MG63 (cell line): Measurements from ENCODE around the gene ZNF529. TPM values are rescaled to one million over a fixed set of nuclear protein-coding genes. Genes with fewer than 3 reads are reported as not detected.
A peak's percentile ranks its signal among the peaks of the same experiment; 100 is the strongest.

Experiments used
- DNase-seq: peaks from one replicate; pipeline ENCODE4 v3.0.0-alpha.2; 2020
- H3K27me3 ChIP-seq: fragments of 250-450 bp; sonication (Bioruptor Pico); 2 replicates; pipeline ENCODE4 v1.5.1; 2020; ENCODE audit warnings: mild to moderate bottlenecking, moderate library complexity
- H3K36me3 ChIP-seq: fragments of 250-450 bp; sonication (Bioruptor Pico); 2 replicates; pipeline ENCODE4 v1.5.1; 2020; ENCODE audit warnings: mild to moderate bottlenecking, moderate library complexity
- H3K4me3 ChIP-seq: fragments of 250-450 bp; sonication (Bioruptor Pico); 2 replicates; pipeline ENCODE4 v1.5.1; 2020; ENCODE audit warnings: mild to moderate bottlenecking, moderate library complexity
- H3K9me3 ChIP-seq: fragments of 250-450 bp; sonication (Bioruptor Pico); 2 replicates; pipeline ENCODE4 v1.5.1; 2020; ENCODE audit warnings: mild to moderate bottlenecking, moderate library complexity
- total RNA-seq: library from RNA; depleted of rRNA; stranded (reverse); fragments of >200 nt; shearing (Covaris generic); gene quantifications from 2 replicates; pipeline ENCODE4 v1.2.3, GENCODE V29; 2014; ENCODE audit warnings: low replicate concordance; rRNA removed

Gene ZNF529
- total RNA-seq, 1 experiment from 2014 or later, result 16.8 TPM

GRCh38 chr19:36527873-36528193 is 45.3 kb downstream of the ZNF529 start:
- H3K9me3 ChIP-seq, result peaks cover 30% of the 10 kb centered on the region

GRCh38 chr19:36527341-36527740 is 45.8 kb downstream of the ZNF529 start:
- Histone ChIP-seq H3K9me3 (peaks cover 33% of the 10 kb centered on the region), H3K36me3 (peaks cover 29% of the 10 kb centered on the region), H3K4me3 (peak overlapping the region; percentile 60), H3K27me3 (no peaks in the 10 kb centered on the region)
- no peak for DNase-seq

More at GRCh38 chr19:36527873-36528193, 45.3 kb downstream of the ZNF529 start:
- Histone ChIP-seq H3K36me3 (peaks cover 25% of the 10 kb centered on the region), H3K4me3 (peak overlapping the region; percentile 60), H3K27me3 (no peaks in the 10 kb centered on the region)
- no peak for DNase-seq

- Histone ChIP-seq H3K36me3 (peaks cover 35% of the 10 kb centered on the region), H3K4me3 (no peak overlapping the region), H3K9me3 (peaks cover 36% of the 10 kb centered on the region), H3K27me3 (no peaks in the 10 kb centered on the region)
- no peak for DNase-seq
Observed at GRCh38 chr19:36526581-36526980, 46.5 kb downstream of the ZNF529 start.

- no peaks in the 10 kb centered on the region for H3K27me3 ChIP-seq
- H3K9me3 ChIP-seq, result peaks cover 47% of the 10 kb centered on the region
- H3K4me3 ChIP-seq, result no peak overlapping the region
- DNase-seq, result no peak
- peaks cover 46% of the 10 kb centered on the region for H3K36me3 ChIP-seq
Observed at GRCh38 chr19:36524617-36525016, 48.5 kb downstream of the ZNF529 start.

GRCh38 chr19:36514012-36514612 is 59.0 kb downstream of the ZNF529 start:
- no peak overlapping the region for H3K4me3 ChIP-seq
- no peak for DNase-seq
- H3K27me3 ChIP-seq, result no peaks in the 10 kb centered on the region
- H3K36me3 ChIP-seq, result peaks cover 50% of the 10 kb centered on the region
- H3K9me3 ChIP-seq, result peaks cover 70% of the 10 kb centered on the region

- Histone ChIP-seq H3K27me3 (no peaks in the 10 kb centered on the region), H3K9me3 (peaks cover 40% of the 10 kb centered on the region), H3K4me3 (no peak overlapping the region), H3K36me3 (peaks cover under 1% of the 10 kb centered on the region; the same call in 1 of the 2 replicates)
- DNase-seq, result no peak
Observed at GRCh38 chr19:36508325-36508724, 64.8 kb downstream of the ZNF529 start.

GRCh38 chr19:36501973-36502372 is 71.1 kb downstream of the ZNF529 start:
- Histone ChIP-seq H3K27me3 (no peaks in the 10 kb centered on the region), H3K9me3 (peaks cover 14% of the 10 kb centered on the region), H3K36me3 (no peaks in the 10 kb centered on the region), H3K4me3 (no peak overlapping the region)
- DNase-seq, result no peak

- H3K27me3 ChIP-seq, result no peaks in the 10 kb centered on the region
- H3K4me3 ChIP-seq, result no peak overlapping the region
- H3K9me3 ChIP-seq, result peaks cover 15% of the 10 kb centered on the region
- DNase-seq, result no peak
- no peaks in the 10 kb centered on the region for H3K36me3 ChIP-seq
Observed at GRCh38 chr19:36497001-36497400, 76.1 kb downstream of the ZNF529 start.

Other genes starting within 250 kb of the ZNF529 start
- gene ZFP14, start 194.1 kb downstream of the ZNF529 start, total RNA-seq, result 1.3 and 1.7 TPM in 2 replicates
- 0.36 and 3.4 TPM in 2 replicates for gene ZFP82, start 154.6 kb downstream of the ZNF529 start, total RNA-seq
- gene ZNF566, start 83.7 kb downstream of the ZNF529 start, total RNA-seq, result 1.8 TPM in 1 of 2 replicates, not detected in the other
- gene ZNF260, start 45.0 kb downstream of the ZNF529 start, total RNA-seq, result 2.2 and 4.1 TPM in 2 replicates
- gene ZNF382, start 32.0 kb upstream of the ZNF529 start, total RNA-seq, result 5.4 and 8.1 TPM in 2 replicates
- 1.3 and 52.2 TPM in 2 replicates for gene ZNF461, start 93.5 kb upstream of the ZNF529 start, total RNA-seq
- gene ZNF567, start 114.3 kb upstream of the ZNF529 start, total RNA-seq, result 1.8 and 5.6 TPM in 2 replicates
- gene ZNF850, start 199.5 kb upstream of the ZNF529 start, total RNA-seq, result 0.20 TPM in 2 replicates